Heart right ventricle (tissue), 16 donors: ENCODE data around the gene MRPS6. TPM values are rescaled to one million over a fixed set of nuclear protein-coding genes. Genes with fewer than 3 reads are reported as not detected.

ENCODE experiments used
- ATAC-seq, 8 donors: fragments of 200-7000 bp; cut with Tn5 transposase; one replicate each; pipeline ENCODE4 v1.9.1; 2020; ENCODE audit warnings: mild to moderate bottlenecking in 8 of 8, moderate library complexity in 8 of 8, moderate number of reproducible peaks in 1 of 8
- DNase-seq, 2 donors: peaks; one replicate each; pipeline ENCODE4 v3.0.0-alpha.2; 2020
- H3K27ac ChIP-seq, 10 donors: fragments of 200-600 bp; sonication (generic) in 2 of 10; one replicate each; pipeline versions ENCODE4 v1.5.0 to v1.8.0; 2020 to 2022; ENCODE audit warnings: mild to moderate bottlenecking in 3 of 10
- H3K27me3 ChIP-seq, 7 donors: fragments of 200-600 bp; one replicate each; pipeline ENCODE4 v1.8.0; 2021 to 2022; ENCODE audit warnings: mild to moderate bottlenecking in 2 of 7
- H3K36me3 ChIP-seq, 9 donors: fragments of 200-600 bp; sonication (generic) in 1 of 9; one replicate each; pipeline versions ENCODE4 v1.5.0 to v1.8.0; 2020 to 2022; ENCODE audit warnings: mild to moderate bottlenecking in 2 of 9
- H3K4me1 ChIP-seq, 9 donors: fragments of 200-600 bp; sonication (generic) in 1 of 9; one replicate each; pipeline versions ENCODE4 v1.5.0 to v1.8.0; 2020 to 2022; ENCODE audit warnings: mild to moderate bottlenecking in 4 of 9
- H3K4me3 ChIP-seq, 10 donors: fragments of 200-600 bp; sonication (generic) in 2 of 10; one replicate each; pipeline versions ENCODE4 v1.5.0 to v1.8.0; 2020 to 2022; ENCODE audit warnings: mild to moderate bottlenecking in 7 of 10, moderate library complexity in 2 of 10
- H3K9me3 ChIP-seq, 11 donors: fragments of 200-600 bp in 10 of 11; sonication (generic) in 2 of 11; one replicate each; pipeline versions ENCODE4 v1.5.0 to v1.8.0; 2013 to 2022; ENCODE audit warnings: mild to moderate bottlenecking in 2 of 11, control low read depth in 1 of 11, moderate library complexity in 1 of 11
- WGBS, 2 donors: extraction: QIAGEN DNeasy Blood & Tissue Kit; methylation state at CpG; one replicate each; pipeline ENCODE4 v1.1.7; 2013; ENCODE audit warnings: inconsistent platforms in 1 of 2; 5-methylcytosine and 5-hydroxymethylcytosine counted together
- intact Hi-C, 10 donors: fragments of 100-400 bp; cut with DNase I; formaldehyde crosslinking; loops; one replicate each; pipeline versions ENCODE4 v1.11.1 to v1.14.2; 2022
- polyA plus RNA-seq, 2 donors: library from polyadenylated mRNA; stranded (reverse); fragments of 200-250 nt; gene quantifications; one replicate each; pipeline ENCODE4 v1.2.3, GENCODE V29; 2013
- total RNA-seq, 10 donors: library from RNA; stranded (reverse); fragmentation: NEBNext Ultra II Directional in 3 of 10; extraction: Animal tissue kit (Norgen Biotek cat#: 25700) in 3 of 10; gene quantifications; one replicate each; pipeline versions ENCODE4 v1.2.1 to v1.2.4, GENCODE V29; 2021 to 2023
- TF ChIP-seq, protein P1 (sequence below), 9 donors: fragments of 200-600 bp; sonication (generic) in 2 of 9; IDR thresholded peaks; one replicate each; pipeline versions ENCODE4 v1.5.0 to v1.8.0; 2021 to 2022; ENCODE audit warnings: antibody characterized with exemption in 9 of 9, mild to moderate bottlenecking in 5 of 9, moderate library complexity in 1 of 9
- donor health status: Arrhythmogenic right ventricular cardiomyopathy.
- donor health status: ischemic (EF 13 %, LVEDD 7.1; RV severe dilation, severe dysfunction).
- donor health status: healthy with polysubstance abuse.
- donor health status: DM: no; HTN: yes; CAD: no.
- donor health status: DM: no; HTN: no; CAD: no.
- donor health status: ischemic (EF 25% LVEDD 6.9; RV normal size, moderate dysfunction).
- donor health status: ischemic (EF 25% LVEDD 5.7; RV mildly dilated, moderate dysfunction).
- donor health status: healthy.
- donor health status: DM: yes; HTN: yes; CAD: no.
- donor health status: Ischemic cardiomyopathy.
- donor health status: ischemic (EF 35%, LVEDD 5.7; RV mildly dilated, moderate dysfunction).
- donor health status: nonischemic (EF 11% LVEDD 7.7; RV severe dilation, severe dysfunction).
- donor health status: DM: yes; HTN: yes; CAD: no.
- donor health status: PGD.
- donor health status: ischemic (EF 29% LVEDD 5.4; RV normal size, mild dysfunction).
- donor health status: nonischemic (EF 23%, LVEDD 6.1; RV moderate dilation, normal function).

The MRPS6 gene
- total and polyA plus RNA-seq, 12 donors: 32.0 to 68.1 (median 39.8) TPM

DNA sequence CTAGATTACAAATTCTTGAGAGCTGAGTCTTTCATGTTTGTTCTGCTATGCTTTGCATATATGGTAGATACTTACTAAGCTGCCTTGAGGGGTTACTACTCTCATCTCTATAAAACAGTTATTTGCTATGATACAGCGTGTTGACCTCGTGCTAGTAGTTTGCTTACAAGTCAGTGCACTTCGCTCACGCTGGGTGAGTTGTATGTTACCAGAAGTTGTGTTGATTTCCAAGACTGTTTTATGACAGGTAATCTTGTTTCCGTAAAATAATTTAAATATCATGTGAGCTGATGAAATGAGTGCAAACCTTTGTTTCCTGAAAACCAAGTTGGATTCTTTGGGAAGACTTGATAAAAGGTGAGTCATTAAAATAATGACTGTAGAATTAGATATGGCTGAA, 7.3 kb downstream of the MRPS6 start:
- H3K36me3 ChIP-seq: peaks cover 0 to 7% (median 0%) of the 10 kb centered on the region in 9 donors
- intact Hi-C loops: loop anchor here in 2 of 10 donors (5.0 to 10.0 kb wide), 2 partner anchors 52 to 76 kb away; no protein-coding TSS in a partner anchor
- no peaks in the 10 kb centered on the region for H3K9me3 ChIP-seq
- no peak for DNase-seq
- peaks cover 0 to 82% (median 37%) of the 10 kb centered on the region in 9 donors for H3K4me1 ChIP-seq
- whole genome bisulfite sequencing, 2 donors: 91 to 99% methylated on average over 5 of the region's 5 CpGs
- no peak overlapping the region for H3K4me3 ChIP-seq
- no peak overlapping the region for H3K27ac ChIP-seq
- no peak for ATAC-seq
- H3K27me3 ChIP-seq: no peaks in the 10 kb centered on the region
- TF ChIP-seq, protein P1, sequence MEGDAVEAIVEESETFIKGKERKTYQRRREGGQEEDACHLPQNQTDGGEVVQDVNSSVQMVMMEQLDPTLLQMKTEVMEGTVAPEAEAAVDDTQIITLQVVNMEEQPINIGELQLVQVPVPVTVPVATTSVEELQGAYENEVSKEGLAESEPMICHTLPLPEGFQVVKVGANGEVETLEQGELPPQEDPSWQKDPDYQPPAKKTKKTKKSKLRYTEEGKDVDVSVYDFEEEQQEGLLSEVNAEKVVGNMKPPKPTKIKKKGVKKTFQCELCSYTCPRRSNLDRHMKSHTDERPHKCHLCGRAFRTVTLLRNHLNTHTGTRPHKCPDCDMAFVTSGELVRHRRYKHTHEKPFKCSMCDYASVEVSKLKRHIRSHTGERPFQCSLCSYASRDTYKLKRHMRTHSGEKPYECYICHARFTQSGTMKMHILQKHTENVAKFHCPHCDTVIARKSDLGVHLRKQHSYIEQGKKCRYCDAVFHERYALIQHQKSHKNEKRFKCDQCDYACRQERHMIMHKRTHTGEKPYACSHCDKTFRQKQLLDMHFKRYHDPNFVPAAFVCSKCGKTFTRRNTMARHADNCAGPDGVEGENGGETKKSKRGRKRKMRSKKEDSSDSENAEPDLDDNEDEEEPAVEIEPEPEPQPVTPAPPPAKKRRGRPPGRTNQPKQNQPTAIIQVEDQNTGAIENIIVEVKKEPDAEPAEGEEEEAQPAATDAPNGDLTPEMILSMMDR (IDR thresholded peaks at IDR 0.05): no peak

DNA sequence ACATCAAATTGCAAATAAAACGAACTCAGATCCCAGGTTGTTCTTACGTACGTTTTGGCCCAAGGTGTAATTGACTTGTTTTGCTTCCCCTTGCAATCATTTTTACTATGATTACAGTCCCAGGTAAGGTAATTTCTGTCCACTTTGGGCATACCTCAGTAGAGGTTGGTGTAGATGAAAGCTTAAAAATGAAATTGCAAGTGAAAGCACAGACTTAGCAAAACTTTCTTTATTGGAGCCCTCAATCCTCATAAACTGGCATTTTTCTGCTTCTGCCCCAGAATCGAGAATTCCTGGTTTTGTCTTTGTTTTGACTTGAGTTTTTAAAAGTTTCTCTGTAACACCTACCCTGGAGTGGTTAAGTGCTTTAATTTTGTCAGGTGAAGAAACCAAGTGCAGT, 9.4 kb downstream of the MRPS6 start:
- intact Hi-C loops: loop anchor here in 2 of 10 donors (5.0 to 10.0 kb wide), 2 partner anchors 50 to 78 kb away; no protein-coding TSS in a partner anchor
- peaks cover 0 to 80% (median 30%) of the 10 kb centered on the region in 9 donors for H3K4me1 ChIP-seq
- WGBS, 2 donors: 79 to 80% methylated on average over 4 of the region's 4 CpGs

GRCh38 chr21:34083357-34083756, 10.0 kb downstream of the MRPS6 start:
- TF ChIP-seq, protein P1 (IDR thresholded peaks at IDR 0.05): no peak
- Histone ChIP-seq H3K36me3 (peaks cover 0 to 7% (median 0%) of the 10 kb centered on the region in 9 donors), H3K4me3 (no peak overlapping the region), H3K27ac (no peak overlapping the region), H3K4me1 (peaks cover 0 to 74% (median 24%) of the 10 kb centered on the region in 9 donors), H3K27me3 (no peaks in the 10 kb centered on the region), H3K9me3 (no peaks in the 10 kb centered on the region)
- intact Hi-C loops: loop anchor here in 2 of 10 donors (5.0 to 10.0 kb wide), 2 partner anchors 49 to 79 kb away; no protein-coding TSS in a partner anchor
- no peak for DNase-seq
- 84 to 90% methylated on average over 3 of the region's 3 CpGs for WGBS, 2 donors
- no peak for ATAC-seq

More for the DNA sequence above, 9.4 kb downstream of the MRPS6 start:
- Histone ChIP-seq H3K4me3 (no peak overlapping the region), H3K27ac (no peak overlapping the region), H3K9me3 (no peaks in the 10 kb centered on the region), H3K36me3 (peaks cover 0 to 7% (median 0%) of the 10 kb centered on the region in 9 donors), H3K27me3 (no peaks in the 10 kb centered on the region)
- no peak for ATAC-seq
- TF ChIP-seq, protein P1 (IDR thresholded peaks at IDR 0.05): no peak
- DNase-seq: no peak

GRCh38 chr21:34085129-34085528, 11.8 kb downstream of the MRPS6 start:
- Histone ChIP-seq H3K4me1 (peaks cover 0 to 62% (median 18%) of the 10 kb centered on the region in 9 donors), H3K9me3 (no peaks in the 10 kb centered on the region)

More at GRCh38 chr21:34085129-34085528, 11.8 kb downstream of the MRPS6 start:
- H3K27me3 ChIP-seq: no peaks in the 10 kb centered on the region
- TF ChIP-seq, protein P1 (IDR thresholded peaks at IDR 0.05): no peak
- DNase-seq: no peak
- 83 to 94% methylated on average over 2 of the region's 2 CpGs for WGBS, 2 donors
- intact Hi-C loops: loop anchor here in 2 of 10 donors (5.0 to 10.0 kb wide), 2 partner anchors 37 to 80 kb away; no protein-coding TSS in a partner anchor
- no peak for ATAC-seq
- H3K27ac ChIP-seq: no peak overlapping the region
- peaks cover 0 to 7% (median 0%) of the 10 kb centered on the region in 9 donors for H3K36me3 ChIP-seq
- no peak overlapping the region for H3K4me3 ChIP-seq
